Osteocyte (in vitro differentiated cells): Measurements from ENCODE around the gene TMEM59L. TPM values are rescaled to one million over a fixed set of nuclear protein-coding genes. Genes with fewer than 3 reads are reported as not detected.

ENCODE experiments used
- DNase-seq: peaks from one replicate; pipeline ENCODE4 v3.0.0; 2021; ENCODE audit warnings: mixed read lengths; ENCODE audit not compliant: unreplicated experiment; ENCODE audit errors: extremely low spot score
- H3K27ac Mint-ChIP-seq: one replicate; pipeline ENCODE4 v1.8.0; 2021; ENCODE audit warnings: mild to moderate bottlenecking, mixed read lengths; ENCODE audit not compliant: unreplicated experiment
- H3K27me3 Mint-ChIP-seq: one replicate; pipeline ENCODE4 v1.8.0; 2021; ENCODE audit warnings: mixed read lengths; ENCODE audit not compliant: unreplicated experiment
- H3K36me3 Mint-ChIP-seq: one replicate; pipeline ENCODE4 v1.8.0; 2021; ENCODE audit warnings: mixed read lengths; ENCODE audit not compliant: unreplicated experiment
- H3K4me1 Mint-ChIP-seq: one replicate; pipeline ENCODE4 v1.8.0; 2021; ENCODE audit warnings: mixed read lengths; ENCODE audit not compliant: unreplicated experiment
- H3K4me3 Mint-ChIP-seq: one replicate; pipeline ENCODE4 v1.8.0; 2021; ENCODE audit warnings: mild to moderate bottlenecking, moderate library complexity, mixed read lengths; ENCODE audit not compliant: unreplicated experiment
- H3K9me3 Mint-ChIP-seq: one replicate; pipeline ENCODE4 v1.8.0; 2021; ENCODE audit warnings: mixed read lengths; ENCODE audit not compliant: unreplicated experiment
- CTCF ChIP-seq: fragments of 200-600 bp; sonication (generic); IDR thresholded peaks from 2 replicates; pipeline ENCODE4 v1.5.0; 2021; ENCODE audit warnings: antibody characterized with exemption, mild to moderate bottlenecking, moderate library complexity
- total RNA-seq: library from RNA; stranded (reverse); gene quantifications from 2 replicates; pipeline ENCODE4 v1.2.1, GENCODE V29; 2021

TMEM59L gene
- total RNA-seq, 1 donor from 2014 or later: 5.9 TPM

DNA sequence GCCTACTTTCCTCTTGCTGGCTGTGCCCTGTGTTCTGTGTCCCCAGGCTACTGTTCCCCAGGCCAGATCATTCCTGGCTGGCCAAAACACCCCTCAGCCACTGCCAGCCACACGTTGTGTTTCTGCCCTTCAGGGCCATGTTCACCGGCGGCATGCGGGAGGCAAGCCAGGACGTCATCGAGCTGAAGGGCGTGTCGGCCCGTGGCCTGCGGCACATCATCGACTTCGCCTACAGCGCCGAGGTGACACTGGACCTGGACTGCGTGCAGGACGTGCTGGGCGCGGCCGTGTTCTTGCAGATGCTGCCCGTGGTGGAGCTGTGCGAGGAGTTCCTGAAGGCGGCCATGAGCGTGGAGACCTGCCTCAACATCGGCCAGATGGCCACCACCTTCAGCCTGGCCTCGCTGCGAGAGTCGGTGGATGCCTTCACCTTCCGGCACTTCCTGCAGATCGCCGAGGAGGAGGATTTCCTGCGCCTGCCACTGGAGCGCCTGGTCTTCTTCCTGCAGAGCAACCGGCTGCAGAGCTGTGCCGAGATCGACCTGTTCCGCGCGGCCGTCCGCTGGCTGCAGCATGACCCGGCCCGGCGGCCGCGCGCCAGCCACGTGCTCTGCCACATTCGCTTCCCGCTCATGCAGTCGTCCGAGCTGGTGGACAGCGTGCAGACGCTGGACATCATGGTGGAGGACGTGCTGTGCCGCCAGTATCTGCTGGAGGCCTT is 55.0 kb downstream of the TMEM59L start:
- Mint-ChIP-seq H3K27me3 (no peaks in the 10 kb centered on the region), H3K4me3 (no peak overlapping the region), H3K4me1 (peaks cover 13% of the 10 kb centered on the region), H3K36me3 (peaks cover 12% of the 10 kb centered on the region), H3K27ac (no peak overlapping the region), H3K9me3 (no peaks in the 10 kb centered on the region)
- no peak for TF ChIP-seq CTCF
- no peak for DNase-seq

- H3K27ac Mint-ChIP-seq: no peak overlapping the region
- no peaks in the 10 kb centered on the region for H3K9me3 Mint-ChIP-seq
- H3K4me3 Mint-ChIP-seq: no peak overlapping the region
- TF ChIP-seq CTCF: no peak
- peaks cover 9% of the 10 kb centered on the region for H3K4me1 Mint-ChIP-seq
- peaks cover 12% of the 10 kb centered on the region for H3K36me3 Mint-ChIP-seq
- DNase-seq: no peak
- H3K27me3 Mint-ChIP-seq: no peaks in the 10 kb centered on the region
Observed at GRCh38 chr19:18668252-18668631, 55.6 kb downstream of the TMEM59L start.

GRCh38 chr19:18668744-18669523 is 56.3 kb downstream of the TMEM59L start:
- Mint-ChIP-seq H3K36me3 (peaks cover 12% of the 10 kb centered on the region), H3K4me3 (no peak overlapping the region), H3K27ac (no peak overlapping the region), H3K4me1 (peaks cover 3% of the 10 kb centered on the region), H3K27me3 (no peaks in the 10 kb centered on the region), H3K9me3 (no peaks in the 10 kb centered on the region)
- no peak for DNase-seq
- TF ChIP-seq CTCF: no peak

- peaks cover 6% of the 10 kb centered on the region for H3K4me1 Mint-ChIP-seq
- no peak overlapping the region for H3K4me3 Mint-ChIP-seq
- H3K36me3 Mint-ChIP-seq: peaks cover 12% of the 10 kb centered on the region
- H3K27me3 Mint-ChIP-seq: no peaks in the 10 kb centered on the region
- no peak for DNase-seq
- no peaks in the 10 kb centered on the region for H3K9me3 Mint-ChIP-seq
- no peak for TF ChIP-seq CTCF
- H3K27ac Mint-ChIP-seq: no peak overlapping the region
Observed at GRCh38 chr19:18669524-18669817, 56.8 kb downstream of the TMEM59L start.

GRCh38 chr19:18669883-18670282 is 57.2 kb downstream of the TMEM59L start:
- H3K27ac Mint-ChIP-seq: no peak overlapping the region
- TF ChIP-seq CTCF: no peak
- DNase-seq: no peak
- H3K36me3 Mint-ChIP-seq: peaks cover 12% of the 10 kb centered on the region
- H3K4me3 Mint-ChIP-seq: no peak overlapping the region
- no peaks in the 10 kb centered on the region for H3K27me3 Mint-ChIP-seq
- no peaks in the 10 kb centered on the region for H3K9me3 Mint-ChIP-seq
- H3K4me1 Mint-ChIP-seq: peaks cover 6% of the 10 kb centered on the region
